Stimulated activated CD4-positive, alpha-beta T cell treated with anti-CD3 and anti-CD28 coated beads, Interleukin-1b, Interleukin-23, amount 100 ng/mL, for 48 hours (primary cell): ENCODE data around the gene MED29.
A peak's percentile ranks its signal among the peaks of the same experiment; 100 is the strongest.

ENCODE experiments used
- DNase-seq: peaks from one replicate; pipeline ENCODE4 v3.0.0-alpha.2; 2020

Gene MED29

DNA sequence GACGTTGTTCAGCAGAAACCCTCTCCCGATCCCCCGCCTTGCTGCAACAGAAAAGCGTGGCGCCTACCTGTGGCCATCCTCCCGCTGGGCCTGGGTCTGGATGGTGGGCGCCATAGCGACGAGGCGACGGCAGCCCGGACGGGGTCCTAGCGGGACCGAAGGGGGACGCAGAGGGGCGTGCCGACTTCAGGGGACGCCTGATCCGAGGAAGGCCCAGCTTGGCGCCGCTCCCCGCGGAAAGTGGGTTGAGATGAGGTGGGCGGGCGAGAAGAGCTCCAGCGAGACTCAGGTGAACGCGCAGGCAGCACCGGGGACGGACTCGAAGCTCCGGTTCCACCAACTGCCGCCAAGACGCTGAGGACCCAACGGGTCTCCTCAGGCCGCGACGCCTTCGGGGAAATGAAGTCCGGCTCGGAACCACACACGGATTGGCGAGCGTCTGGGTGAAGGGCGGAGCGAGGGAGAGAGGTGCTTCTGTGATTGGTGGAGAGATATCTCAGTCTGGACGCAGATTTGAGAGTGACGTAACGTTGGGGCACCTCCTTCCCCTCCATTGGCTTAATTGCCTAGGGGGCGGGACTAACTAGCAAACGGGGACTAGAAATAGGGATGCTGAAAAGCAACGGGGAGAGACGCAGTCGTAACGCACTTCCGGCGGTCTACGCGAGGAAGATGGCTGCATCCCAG is at the start of gene MED29, which contains the start of gene PAF1:
TSS of gene MED29 (plus strand) at position 628 of the 687 bp plus-strand sequence. CDS start at position 673, 45 bp downstream.
TSS of gene PAF1 (minus strand) at position 356 of the 687 bp plus-strand sequence. CDS start at position 114, 242 bp downstream.
- peak; percentile 97 for DNase-seq

- peak; percentile 99 for DNase-seq
These were observed 49.2 kb upstream of the MED29 start, which contains the start of gene SAMD4B for GRCh38 chr19:39341719-39342604. Gene SAMD4B, plus strand, starts transcription at chr19:39342421. Its CDS starts 14,473 bp downstream, at chr19:39356894.

GRCh38 chr19:39342647-39343305 is 48.4 kb upstream of the MED29 start:
- no peak for DNase-seq

DNA sequence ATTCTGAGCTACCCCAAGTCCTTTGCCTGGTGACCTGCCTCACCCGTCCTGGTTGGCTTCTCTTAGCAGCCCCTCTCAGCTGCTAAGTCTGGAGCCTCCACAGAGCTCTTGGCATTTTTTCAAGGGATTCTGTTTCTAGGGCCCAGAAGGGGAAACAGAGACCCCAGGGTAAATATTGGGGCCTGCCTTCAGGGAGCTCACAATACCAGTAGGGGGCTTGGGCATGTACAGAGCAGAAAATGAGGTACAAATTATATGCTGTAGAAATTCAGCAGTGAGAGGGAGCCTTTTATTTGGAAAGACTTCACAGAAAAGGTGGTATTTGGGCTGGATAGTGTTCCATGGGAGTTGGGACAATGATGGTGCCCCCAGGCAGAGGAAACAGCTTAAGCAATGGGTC is 45.2 kb upstream of the MED29 start:
- DNase-seq, result no peak

DNA sequence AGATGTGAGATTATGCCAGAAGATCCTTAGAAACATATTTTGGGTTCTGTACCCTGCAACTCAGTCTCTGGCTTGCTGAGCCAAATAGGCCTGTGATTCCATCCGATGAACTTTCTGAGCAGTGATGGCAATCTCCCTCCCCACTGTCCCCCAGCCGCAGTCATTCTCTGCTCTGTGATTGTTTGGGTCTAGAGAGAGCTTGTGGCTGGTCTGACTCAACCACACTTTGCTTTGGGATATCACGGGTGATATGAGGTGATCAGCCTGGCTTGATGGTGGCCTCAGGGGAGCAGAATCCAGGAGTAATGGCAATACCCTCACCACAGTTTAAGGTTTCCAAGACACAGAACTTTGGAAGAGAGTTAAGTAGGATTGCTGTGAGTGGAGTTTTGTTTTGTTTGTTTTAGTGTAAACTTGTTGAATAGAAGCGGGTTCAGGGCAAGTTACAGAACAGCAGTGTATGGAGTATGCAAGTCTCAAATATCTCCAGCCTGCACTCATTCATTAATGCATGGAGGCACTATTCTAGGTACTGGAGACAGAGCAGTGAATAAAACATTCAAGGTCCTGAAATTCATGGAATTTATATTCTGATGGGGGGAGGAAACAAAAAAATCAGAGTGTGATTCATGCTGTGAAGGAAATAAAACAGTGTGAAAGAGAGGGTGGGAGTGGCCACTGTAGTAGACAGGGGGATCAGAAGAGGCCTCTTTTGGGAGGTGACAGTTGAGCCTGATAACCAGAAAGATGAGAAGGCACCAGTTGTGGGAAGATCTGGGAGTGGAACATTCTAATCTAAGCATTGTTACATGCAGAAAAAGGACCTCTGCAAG is 43.6 kb upstream of the MED29 start:
- DNase-seq, result no peak

DNA sequence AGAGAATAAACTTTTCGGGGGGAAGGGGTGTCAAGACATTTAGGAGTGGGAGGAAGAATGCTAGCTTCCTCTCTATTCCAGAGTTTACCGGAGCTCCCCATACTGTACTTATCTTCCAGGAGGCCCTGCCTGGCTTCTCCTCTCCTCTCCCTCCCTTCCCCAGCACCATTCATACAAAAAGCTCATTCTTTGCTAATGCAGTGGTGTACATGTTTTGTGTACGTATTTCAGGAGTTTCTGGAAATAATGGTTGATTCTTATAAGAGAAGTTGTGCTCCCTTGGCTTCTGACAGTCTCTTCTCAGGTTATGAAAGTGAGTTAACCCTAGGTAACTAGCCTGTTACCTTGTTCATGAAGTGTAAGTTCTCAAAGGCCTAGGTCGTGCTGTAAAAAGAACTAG is 41.9 kb upstream of the MED29 start:
- DNase-seq, result no peak

DNA sequence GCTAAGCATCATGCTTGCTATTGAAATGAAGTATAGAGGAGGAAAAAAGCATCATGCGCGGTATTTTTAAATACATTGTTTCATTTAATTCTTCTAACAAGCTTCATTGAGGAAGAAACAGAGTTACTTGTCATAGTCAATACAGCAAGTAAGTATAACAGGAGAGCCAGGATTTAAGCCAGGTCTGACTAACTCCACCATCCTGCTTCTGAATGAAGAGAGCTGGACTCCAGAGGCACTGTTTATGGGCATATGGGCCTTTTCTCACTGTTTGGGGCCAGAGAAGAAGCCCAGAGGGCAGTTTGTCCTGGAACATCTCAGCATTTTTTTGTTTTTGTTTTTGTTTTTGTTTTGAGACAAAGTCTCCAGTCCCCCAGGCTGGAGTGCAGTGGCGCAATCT is 41.0 kb upstream of the MED29 start:
- no peak for DNase-seq

DNA sequence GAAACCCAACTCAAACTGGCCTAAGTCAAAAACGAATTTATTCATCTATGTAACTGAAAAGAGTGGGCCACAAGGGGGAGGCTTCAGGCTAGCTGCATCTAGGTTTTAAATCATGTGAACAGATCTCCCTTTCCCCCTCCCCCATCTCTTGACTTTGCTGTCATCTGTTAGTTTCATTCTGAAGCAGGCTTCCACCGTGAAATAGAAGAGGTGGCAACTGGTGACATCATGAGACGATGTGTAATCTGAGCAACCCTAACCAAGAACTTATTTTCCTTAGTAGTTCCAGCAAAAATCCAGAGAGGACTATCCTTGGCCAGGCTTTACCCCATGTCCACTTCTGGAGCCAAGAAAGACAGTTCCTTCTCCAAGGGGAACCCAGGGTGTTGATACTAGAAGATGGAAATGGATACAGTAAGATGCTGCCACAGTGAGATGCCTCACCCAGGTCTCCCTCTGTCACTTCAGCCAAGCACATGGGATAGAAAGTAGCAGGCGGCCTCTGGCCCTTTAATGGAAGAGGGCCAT is 39.6 kb upstream of the MED29 start:
- DNase-seq, result peak; percentile 65

DNA sequence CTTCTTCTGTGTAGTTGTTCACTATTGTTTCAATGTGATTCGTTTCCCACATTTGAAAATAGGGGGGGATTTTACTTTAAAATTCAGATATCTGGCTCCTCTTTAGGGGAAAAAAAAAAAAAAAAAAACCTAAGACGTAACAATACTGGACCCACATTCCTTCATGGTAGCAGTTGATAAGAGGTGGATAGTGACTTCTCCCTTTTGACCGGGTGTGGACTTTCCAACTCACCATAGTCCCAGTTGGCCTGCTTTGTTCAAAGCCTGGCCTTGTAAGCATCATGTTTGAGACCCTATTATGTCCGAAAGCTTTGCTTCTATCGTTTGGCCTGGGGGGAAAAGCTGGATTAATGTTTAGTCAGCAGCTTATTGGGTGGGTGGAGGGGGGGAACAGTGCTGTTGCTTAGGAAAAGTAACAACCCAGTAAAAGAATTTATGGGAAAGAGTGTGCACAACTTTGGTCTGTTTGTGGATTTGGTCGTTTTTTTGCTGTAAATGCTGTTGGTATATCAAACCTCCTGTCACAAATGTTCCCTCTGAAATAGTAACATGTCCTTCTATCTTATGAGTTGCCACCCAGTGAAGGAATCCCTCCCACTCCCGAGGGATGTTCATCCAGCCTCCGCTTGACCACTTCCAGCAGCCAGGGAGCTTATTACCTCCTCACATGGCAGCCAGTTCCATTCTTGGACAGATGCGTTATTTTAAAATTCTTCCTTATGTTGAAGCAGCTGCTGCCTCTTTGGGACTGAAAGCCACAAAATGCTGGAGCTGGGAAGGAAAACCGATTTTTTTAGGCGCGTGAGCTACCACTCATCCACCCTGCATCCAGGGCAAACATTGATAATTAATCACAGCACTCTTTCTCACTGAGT is 38.6 kb upstream of the MED29 start:
- DNase-seq, result no peak

DNA sequence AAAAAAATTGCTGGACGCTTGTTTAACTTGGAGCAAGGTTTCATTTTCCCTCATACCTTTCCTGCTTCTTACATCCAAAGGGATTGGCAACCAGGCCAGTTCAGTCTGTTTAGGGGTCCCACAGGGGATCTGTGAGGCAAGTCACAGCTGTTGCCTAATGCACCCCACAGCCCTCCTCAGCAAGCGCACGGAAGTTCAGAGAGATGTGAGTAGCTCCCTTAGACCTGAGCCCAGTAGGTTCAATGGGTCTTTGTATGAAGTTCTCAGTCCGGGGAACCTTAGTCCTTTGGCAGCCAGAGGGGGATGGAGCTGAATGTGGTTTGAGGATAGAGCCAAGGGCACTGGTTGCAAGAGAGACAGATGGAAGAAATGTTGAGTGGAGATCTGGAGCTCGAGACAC is 35.9 kb upstream of the MED29 start:
- DNase-seq, result no peak

DNA sequence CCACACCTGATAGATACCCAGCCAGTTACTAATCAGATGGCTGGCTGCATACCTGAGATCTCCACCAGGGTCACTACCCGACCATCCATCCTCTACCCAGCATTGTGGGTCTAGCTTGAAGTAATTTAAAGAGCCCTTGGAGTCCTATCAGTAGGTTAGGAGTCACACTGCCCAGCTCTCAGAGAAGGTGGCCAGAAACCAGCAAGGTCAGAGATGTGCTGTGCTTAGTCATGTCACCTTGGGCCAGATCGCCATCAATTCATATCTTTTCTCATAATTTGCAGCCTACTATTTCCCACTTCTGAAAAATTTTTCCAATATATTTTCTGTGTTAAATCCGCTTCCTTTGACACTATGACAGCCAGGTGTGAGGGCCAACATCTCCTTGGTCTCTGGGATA is 35.1 kb upstream of the MED29 start:
- no peak for DNase-seq

- no peak for DNase-seq
These were observed 34.5 kb upstream of the MED29 start for GRCh38 chr19:39356647-39357046.

DNA sequence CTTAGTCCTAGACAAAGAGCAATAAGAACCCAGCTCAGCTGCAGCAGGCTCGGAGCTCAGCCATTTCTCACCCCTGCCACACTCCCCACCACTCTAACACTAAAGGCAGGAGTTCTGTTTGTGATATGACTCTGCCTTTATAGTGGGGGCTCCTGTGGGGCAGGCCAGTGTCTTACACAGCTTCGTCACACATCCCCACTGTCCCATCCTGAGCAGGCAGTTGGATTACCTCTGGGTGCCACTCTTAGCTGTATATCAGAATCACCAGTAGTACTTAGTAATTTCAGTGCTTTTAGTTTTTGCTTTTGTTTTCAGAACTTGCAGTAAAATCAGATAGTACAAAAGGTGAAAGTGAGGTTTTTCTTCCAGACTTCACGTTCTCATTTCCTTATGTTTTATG is 32.2 kb upstream of the MED29 start:
- DNase-seq, result no peak

DNA sequence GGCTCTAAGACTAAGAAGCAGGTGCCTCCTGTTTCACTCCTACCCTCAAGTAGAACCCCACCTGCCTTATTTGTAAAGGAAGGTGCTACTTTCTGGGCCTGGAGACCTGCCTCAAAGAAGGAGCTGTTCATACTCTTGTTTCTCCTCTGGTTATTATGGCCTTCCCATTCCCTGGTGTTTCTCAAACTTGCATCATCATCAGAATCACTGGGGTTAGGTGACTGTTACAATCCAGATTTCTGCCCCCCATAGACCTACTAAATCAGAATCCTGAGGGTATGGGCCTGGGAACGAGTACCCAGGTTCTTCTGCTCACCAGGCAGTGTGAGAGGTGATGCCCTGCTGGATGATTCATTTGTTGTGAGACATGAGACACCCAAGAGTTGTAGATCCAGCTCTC is 30.6 kb upstream of the MED29 start:
- DNase-seq, result no peak

DNA sequence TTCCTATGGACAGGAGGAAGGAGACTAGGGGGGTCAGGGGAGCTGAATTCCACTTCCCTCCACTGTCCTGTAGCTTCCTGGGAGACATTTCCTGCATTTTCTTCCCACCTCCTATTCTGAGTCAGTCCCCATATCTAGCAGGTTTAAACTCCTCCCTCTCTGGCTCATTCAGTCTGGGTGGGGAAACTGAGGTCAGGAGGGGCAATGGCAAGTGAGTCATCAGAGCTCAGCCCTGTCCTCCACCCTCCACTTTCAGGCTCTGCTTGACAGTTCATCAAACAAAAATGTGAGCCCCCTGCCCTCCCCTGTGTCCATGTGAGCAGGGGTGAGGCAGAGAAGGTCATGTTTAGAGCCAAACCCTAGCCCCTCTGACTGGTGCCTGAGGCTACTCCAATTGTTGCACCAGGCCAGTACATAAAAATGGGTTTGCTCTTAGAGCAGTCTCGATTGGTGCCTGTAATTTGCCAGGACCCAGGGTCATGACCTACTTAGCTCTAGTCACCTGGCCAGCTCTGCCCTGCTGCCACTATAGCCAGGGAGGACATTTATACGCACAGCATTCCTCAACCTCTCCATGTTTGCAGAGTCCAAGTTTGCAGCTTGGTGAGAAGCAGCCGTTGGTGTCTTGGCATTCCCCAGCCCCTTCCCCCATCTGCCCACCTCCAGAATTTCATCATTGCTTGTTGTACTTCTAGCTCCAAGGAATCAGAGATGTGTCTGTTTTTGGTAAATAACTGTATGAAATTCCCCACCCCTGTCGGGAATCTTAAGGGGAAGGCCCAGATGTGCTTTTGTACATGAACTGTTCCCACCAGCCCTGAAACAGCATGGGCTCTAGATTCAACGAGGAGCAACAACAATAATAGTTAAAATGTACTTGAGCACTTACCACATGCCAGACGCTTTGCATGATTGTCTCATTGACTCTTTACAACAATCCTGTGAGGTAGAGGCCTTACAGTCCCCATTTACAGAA is 28.2 kb upstream of the MED29 start:
- no peak for DNase-seq

- DNase-seq, result peak; percentile 25
These were observed 27.2 kb upstream of the MED29 start for GRCh38 chr19:39363901-39364457.

- DNase-seq, result no peak
These were observed 25.6 kb upstream of the MED29 start for GRCh38 chr19:39365531-39365930.

DNA sequence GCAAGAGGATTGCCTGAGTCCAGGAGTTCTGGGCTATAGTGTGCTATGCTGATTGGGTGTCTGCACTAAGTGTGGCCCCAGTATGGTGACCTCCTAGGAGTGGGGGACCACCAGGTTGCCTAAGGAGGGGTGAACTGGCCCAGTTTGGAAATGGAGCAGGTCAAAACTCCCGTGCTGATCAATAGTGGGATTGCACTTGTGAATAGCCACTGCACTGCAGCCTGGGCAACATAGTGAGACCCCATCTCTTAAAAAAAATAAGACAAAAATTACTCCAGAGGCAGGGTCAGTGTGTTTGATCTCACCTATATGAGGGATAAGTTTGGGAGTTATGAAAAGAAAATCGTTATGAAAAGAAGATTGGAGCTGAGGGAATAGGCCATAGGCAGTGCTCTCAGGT is 22.0 kb upstream of the MED29 start:
- no peak for DNase-seq

GRCh38 chr19:39370735-39371134 is 20.4 kb upstream of the MED29 start:
- DNase-seq, result no peak
